Measurements from ENCODE around the gene LSP1.

LSP1 gene

GRCh38 chr11:1935156-1936071 is 82.5 kb downstream of the LSP1 start:
- no peak overlapping the region for H3K4me3 ChIP-seq (ENCODE audit: low read depth, low read length)
- H3K4me1 ChIP-seq, result no peaks in the 10 kb centered on the region
- no peaks in the 10 kb centered on the region for H3K36me3 ChIP-seq
- H3K27me3 ChIP-seq, result no peaks in the 10 kb centered on the region
- TF ChIP-seq, protein P1, sequence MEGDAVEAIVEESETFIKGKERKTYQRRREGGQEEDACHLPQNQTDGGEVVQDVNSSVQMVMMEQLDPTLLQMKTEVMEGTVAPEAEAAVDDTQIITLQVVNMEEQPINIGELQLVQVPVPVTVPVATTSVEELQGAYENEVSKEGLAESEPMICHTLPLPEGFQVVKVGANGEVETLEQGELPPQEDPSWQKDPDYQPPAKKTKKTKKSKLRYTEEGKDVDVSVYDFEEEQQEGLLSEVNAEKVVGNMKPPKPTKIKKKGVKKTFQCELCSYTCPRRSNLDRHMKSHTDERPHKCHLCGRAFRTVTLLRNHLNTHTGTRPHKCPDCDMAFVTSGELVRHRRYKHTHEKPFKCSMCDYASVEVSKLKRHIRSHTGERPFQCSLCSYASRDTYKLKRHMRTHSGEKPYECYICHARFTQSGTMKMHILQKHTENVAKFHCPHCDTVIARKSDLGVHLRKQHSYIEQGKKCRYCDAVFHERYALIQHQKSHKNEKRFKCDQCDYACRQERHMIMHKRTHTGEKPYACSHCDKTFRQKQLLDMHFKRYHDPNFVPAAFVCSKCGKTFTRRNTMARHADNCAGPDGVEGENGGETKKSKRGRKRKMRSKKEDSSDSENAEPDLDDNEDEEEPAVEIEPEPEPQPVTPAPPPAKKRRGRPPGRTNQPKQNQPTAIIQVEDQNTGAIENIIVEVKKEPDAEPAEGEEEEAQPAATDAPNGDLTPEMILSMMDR (IDR thresholded peaks at IDR 0.05; ENCODE audit: low read depth, low read length), result no peak
- H3K9me3 ChIP-seq, result no peaks in the 10 kb centered on the region
- DNase-seq, result peak; percentile 0

DNA sequence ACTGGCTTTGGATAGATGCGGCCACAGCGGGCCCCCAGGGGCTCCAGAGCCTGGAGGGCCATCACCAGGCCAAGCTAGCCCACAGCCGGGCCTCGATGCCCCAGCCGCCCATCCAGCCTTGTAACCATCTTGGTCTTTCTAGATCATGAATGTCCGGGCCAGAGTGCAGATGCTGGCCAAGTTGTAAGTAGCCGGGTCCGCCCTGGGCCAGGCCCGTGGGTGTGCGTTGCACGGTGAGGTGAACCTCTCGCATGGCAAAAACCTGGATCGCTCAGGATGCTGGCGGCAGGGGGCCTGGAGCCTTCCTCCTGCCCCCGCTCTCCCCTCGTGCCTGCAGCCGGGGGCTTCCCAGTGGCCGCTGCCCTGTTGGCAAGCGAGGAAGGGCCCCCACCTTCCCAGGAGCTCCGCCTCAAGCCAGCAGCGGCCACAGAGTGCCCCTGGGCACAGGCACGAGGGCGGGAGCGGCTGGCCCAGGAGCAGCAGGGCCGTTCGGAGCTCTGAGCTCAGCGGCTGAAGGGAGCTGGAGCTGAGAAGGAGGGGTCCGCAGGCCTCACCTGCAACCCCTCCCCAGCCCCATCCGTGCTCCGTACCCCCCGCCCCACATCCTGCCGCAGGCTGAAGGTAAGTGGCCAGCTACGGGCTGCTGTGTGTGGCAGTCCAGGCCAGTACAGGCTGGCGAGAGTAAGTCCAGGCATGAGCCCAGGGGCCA is 83.3 kb downstream of the LSP1 start:
- no peaks in the 10 kb centered on the region for H3K4me1 ChIP-seq
- TF ChIP-seq, protein P1 (IDR thresholded peaks at IDR 0.05; ENCODE audit: low read depth, low read length), result no peak
- H3K36me3 ChIP-seq, result no peaks in the 10 kb centered on the region
- DNase-seq, result peak; percentile 1
- no peaks in the 10 kb centered on the region for H3K27me3 ChIP-seq
- H3K9me3 ChIP-seq, result no peaks in the 10 kb centered on the region
- H3K4me3 ChIP-seq (ENCODE audit: low read depth, low read length), result no peak overlapping the region

GRCh38 chr11:1936781-1937615 is 84.1 kb downstream of the LSP1 start:
- no peaks in the 10 kb centered on the region for H3K36me3 ChIP-seq
- H3K27me3 ChIP-seq, result no peaks in the 10 kb centered on the region
- DNase-seq, result peak; percentile 20
- H3K4me3 ChIP-seq (ENCODE audit: low read depth, low read length), result no peak overlapping the region
- H3K4me1 ChIP-seq, result no peaks in the 10 kb centered on the region
- H3K9me3 ChIP-seq, result no peaks in the 10 kb centered on the region
- TF ChIP-seq, protein P1 (IDR thresholded peaks at IDR 0.05; ENCODE audit: low read depth, low read length), result no peak

DNA sequence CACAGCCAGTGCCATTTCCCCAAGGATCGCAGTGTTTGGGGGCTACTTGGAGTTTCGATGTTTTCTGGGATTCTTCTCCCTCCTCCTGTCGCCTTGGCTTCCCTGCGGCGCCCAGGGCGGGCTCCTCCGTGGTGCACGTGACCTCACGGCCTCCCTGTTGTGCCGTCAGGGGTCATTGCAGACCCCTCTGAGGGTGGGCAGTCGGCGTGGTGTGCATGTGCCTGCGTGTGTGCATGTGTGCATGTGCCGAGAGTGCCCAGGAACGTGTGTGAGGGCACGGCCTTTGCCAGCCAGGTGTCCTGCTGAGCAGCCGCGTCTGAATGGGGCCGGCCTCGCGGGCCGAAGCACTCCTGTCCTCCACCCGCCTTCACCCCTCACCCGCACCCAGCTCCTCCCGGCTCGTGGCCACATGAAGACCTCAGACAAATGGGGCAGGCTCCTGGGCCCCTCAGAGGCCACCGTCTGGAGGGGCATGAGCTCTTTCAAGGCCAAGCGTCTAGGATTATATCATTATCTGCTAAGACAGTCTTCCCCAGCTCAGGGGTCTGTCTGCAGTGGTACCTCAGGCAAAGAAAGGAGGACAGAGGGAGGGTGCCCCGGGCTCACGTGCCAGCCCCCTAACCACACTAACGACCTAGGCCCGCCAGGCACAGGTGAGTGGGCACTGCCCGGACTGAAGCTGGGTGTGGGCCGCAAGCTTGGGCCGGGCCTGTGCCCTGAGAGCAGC is 84.9 kb downstream of the LSP1 start:
- Histone ChIP-seq H3K9me3 (no peaks in the 10 kb centered on the region), H3K4me1 (no peaks in the 10 kb centered on the region), H3K27me3 (no peaks in the 10 kb centered on the region), H3K4me3 (ENCODE audit: low read depth, low read length) (no peak overlapping the region), H3K36me3 (no peaks in the 10 kb centered on the region)
- TF ChIP-seq, protein P1 (IDR thresholded peaks at IDR 0.05; ENCODE audit: low read depth, low read length), result no peak
- DNase-seq, result peak; percentile 1

DNA sequence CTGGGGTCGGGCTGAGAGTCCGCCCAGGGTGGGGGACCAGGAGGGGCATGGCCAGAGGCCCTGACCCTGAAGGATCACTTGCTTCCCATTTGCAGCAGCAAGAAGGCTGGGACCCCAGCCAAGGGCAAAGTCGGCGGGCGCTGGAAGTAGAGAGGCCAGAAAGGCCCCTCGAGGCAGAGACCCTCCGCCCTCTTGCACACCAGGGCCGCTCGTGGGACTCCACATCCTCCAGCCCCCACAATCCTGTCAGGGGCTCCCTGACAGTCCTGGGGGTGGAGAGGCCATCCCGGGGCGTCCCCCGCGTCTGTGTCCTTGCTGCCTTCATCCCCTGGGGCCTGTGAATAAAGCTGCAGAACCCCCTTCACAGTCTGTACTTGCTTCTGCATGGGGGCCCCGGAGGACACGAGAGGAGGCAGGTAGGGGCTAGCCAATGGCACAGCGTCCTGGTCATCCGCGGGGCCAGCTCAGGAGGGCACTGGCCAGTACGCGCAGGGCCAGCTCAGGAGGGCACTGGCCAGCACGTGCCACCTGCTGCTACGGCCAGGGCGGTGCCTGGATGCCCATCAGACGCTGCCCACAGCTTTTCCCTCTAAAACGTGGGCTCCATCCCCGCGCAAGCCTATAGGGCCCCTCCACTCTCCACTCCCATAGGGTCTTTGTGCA is 85.6 kb downstream of the LSP1 start:
- TF ChIP-seq, protein P1 (IDR thresholded peaks at IDR 0.05; ENCODE audit: low read depth, low read length), result no peak
- H3K36me3 ChIP-seq, result no peaks in the 10 kb centered on the region
- DNase-seq, result peak; percentile 1

More for the DNA sequence above, 85.6 kb downstream of the LSP1 start:
- H3K4me1 ChIP-seq, result no peaks in the 10 kb centered on the region
- no peak overlapping the region for H3K4me3 ChIP-seq (ENCODE audit: low read depth, low read length)
- H3K9me3 ChIP-seq, result no peaks in the 10 kb centered on the region
- H3K27me3 ChIP-seq, result no peaks in the 10 kb centered on the region
